ENCODE data around the gene PACS2.
"Not testable (repeated sequence)": the region's sequence is repeated elsewhere in the genome, so short reads cannot be mapped to it uniquely, and the experiment has no call there.

Gene PACS2

GRCh38 chr14:105301103-105301914 lies 13.2 kb upstream of the PACS2 start:
- Mint-ChIP-seq H3K9me3 (no peaks in the 10 kb centered on the region), H3K4me1 (ENCODE audit: low read depth) (peaks cover 43% of the 10 kb centered on the region), H3K36me3 (ENCODE audit: low read depth) (no peaks in the 10 kb centered on the region), H3K27me3 (no peaks in the 10 kb centered on the region), H3K27ac (peak overlapping the region; percentile 81), H3K4me3 (peak overlapping the region; percentile 84)

- not testable (repeated sequence) for H3K27ac Mint-ChIP-seq; H3K9me3 Mint-ChIP-seq; H3K36me3 Mint-ChIP-seq (ENCODE audit: low read depth); H3K27me3 Mint-ChIP-seq
- Mint-ChIP-seq H3K4me3 (peak overlapping the region; percentile 84), H3K4me1 (ENCODE audit: low read depth) (peaks cover 44% of the 10 kb centered on the region)
Observed at GRCh38 chr14:105301915-105302249, 12.7 kb upstream of the PACS2 start.

GRCh38 chr14:105303949-105304348 lies 10.6 kb upstream of the PACS2 start:
- Mint-ChIP-seq H3K4me1 (ENCODE audit: low read depth) (peaks cover 45% of the 10 kb centered on the region), H3K36me3 (ENCODE audit: low read depth) (no peaks in the 10 kb centered on the region), H3K4me3 (no peak overlapping the region), H3K9me3 (no peaks in the 10 kb centered on the region), H3K27ac (no peak overlapping the region), H3K27me3 (no peaks in the 10 kb centered on the region)

GRCh38 chr14:105304565-105304964 lies 10.0 kb upstream of the PACS2 start:
- Mint-ChIP-seq H3K9me3 (no peaks in the 10 kb centered on the region), H3K4me1 (ENCODE audit: low read depth) (peaks cover 38% of the 10 kb centered on the region), H3K27me3 (no peaks in the 10 kb centered on the region), H3K27ac (no peak overlapping the region), H3K36me3 (ENCODE audit: low read depth) (no peaks in the 10 kb centered on the region), H3K4me3 (no peak overlapping the region)

- peak overlapping the region; percentile 83 for H3K27ac Mint-ChIP-seq
- no peaks in the 10 kb centered on the region for H3K27me3 Mint-ChIP-seq
- H3K4me3 Mint-ChIP-seq = peak overlapping the region; percentile 32
- H3K36me3 Mint-ChIP-seq (ENCODE audit: low read depth) = no peaks in the 10 kb centered on the region
- peaks cover 35% of the 10 kb centered on the region for H3K4me1 Mint-ChIP-seq (ENCODE audit: low read depth)
- H3K9me3 Mint-ChIP-seq = no peaks in the 10 kb centered on the region
Observed at GRCh38 chr14:105305345-105305744, 9.2 kb upstream of the PACS2 start.

- no peak overlapping the region for H3K27ac Mint-ChIP-seq
- no peak overlapping the region for H3K4me3 Mint-ChIP-seq
- H3K36me3 Mint-ChIP-seq (ENCODE audit: low read depth) = no peaks in the 10 kb centered on the region
- H3K27me3 Mint-ChIP-seq = no peaks in the 10 kb centered on the region
- H3K4me1 Mint-ChIP-seq (ENCODE audit: low read depth) = peaks cover 35% of the 10 kb centered on the region
- H3K9me3 Mint-ChIP-seq = no peaks in the 10 kb centered on the region
Observed at GRCh38 chr14:105305791-105306190, 8.8 kb upstream of the PACS2 start.

- Mint-ChIP-seq H3K4me3 (no peak overlapping the region), H3K4me1 (ENCODE audit: low read depth) (peaks cover 32% of the 10 kb centered on the region), H3K36me3 (ENCODE audit: low read depth) (no peaks in the 10 kb centered on the region), H3K27ac (peak overlapping the region; percentile 61), H3K9me3 (no peaks in the 10 kb centered on the region), H3K27me3 (no peaks in the 10 kb centered on the region)
Observed at GRCh38 chr14:105307052-105307727, 7.4 kb upstream of the PACS2 start.

- no peak overlapping the region for H3K4me3 Mint-ChIP-seq
- peaks cover 32% of the 10 kb centered on the region for H3K4me1 Mint-ChIP-seq (ENCODE audit: low read depth)
- H3K36me3 Mint-ChIP-seq (ENCODE audit: low read depth) = no peaks in the 10 kb centered on the region
- no peaks in the 10 kb centered on the region for H3K9me3 Mint-ChIP-seq
- H3K27ac Mint-ChIP-seq = no peak overlapping the region
- H3K27me3 Mint-ChIP-seq = no peaks in the 10 kb centered on the region
Observed at GRCh38 chr14:105309371-105309770, 5.2 kb upstream of the PACS2 start.

GRCh38 chr14:105311838-105312237 lies 2.7 kb upstream of the PACS2 start:
- H3K4me1 Mint-ChIP-seq (ENCODE audit: low read depth) = peaks cover 29% of the 10 kb centered on the region
- no peaks in the 10 kb centered on the region for H3K36me3 Mint-ChIP-seq (ENCODE audit: low read depth)
- no peak overlapping the region for H3K27ac Mint-ChIP-seq
- no peaks in the 10 kb centered on the region for H3K27me3 Mint-ChIP-seq
- H3K4me3 Mint-ChIP-seq = no peak overlapping the region
- no peaks in the 10 kb centered on the region for H3K9me3 Mint-ChIP-seq

- Mint-ChIP-seq H3K9me3 (no peaks in the 10 kb centered on the region), H3K4me3 (peak overlapping the region; percentile 74), H3K36me3 (ENCODE audit: low read depth) (no peaks in the 10 kb centered on the region), H3K27me3 (no peaks in the 10 kb centered on the region), H3K4me1 (ENCODE audit: low read depth) (peaks cover 31% of the 10 kb centered on the region), H3K27ac (no peak overlapping the region)
Observed at GRCh38 chr14:105312973-105313372, 1.6 kb upstream of the PACS2 start.

GRCh38 chr14:105313381-105314286 lies 914 bp upstream of the PACS2 start:
- H3K27ac Mint-ChIP-seq = peak overlapping the region; percentile 73
- peaks cover 32% of the 10 kb centered on the region for H3K4me1 Mint-ChIP-seq (ENCODE audit: low read depth)
- H3K4me3 Mint-ChIP-seq = peak overlapping the region; percentile 74
- H3K9me3 Mint-ChIP-seq = no peaks in the 10 kb centered on the region
- no peaks in the 10 kb centered on the region for H3K27me3 Mint-ChIP-seq
- no peaks in the 10 kb centered on the region for H3K36me3 Mint-ChIP-seq (ENCODE audit: low read depth)

GRCh38 chr14:105315211-105315721 lies 718 bp downstream of the PACS2 start:
- Mint-ChIP-seq H3K27me3 (no peaks in the 10 kb centered on the region), H3K4me1 (ENCODE audit: low read depth) (peaks cover 32% of the 10 kb centered on the region), H3K27ac (no peak overlapping the region), H3K9me3 (no peaks in the 10 kb centered on the region), H3K36me3 (ENCODE audit: low read depth) (no peaks in the 10 kb centered on the region), H3K4me3 (peak overlapping the region; percentile 84)

- H3K36me3 Mint-ChIP-seq (ENCODE audit: low read depth) = no peaks in the 10 kb centered on the region
- H3K27me3 Mint-ChIP-seq = no peaks in the 10 kb centered on the region
- no peak overlapping the region for H3K27ac Mint-ChIP-seq
- H3K4me1 Mint-ChIP-seq (ENCODE audit: low read depth) = peaks cover 32% of the 10 kb centered on the region
- no peaks in the 10 kb centered on the region for H3K9me3 Mint-ChIP-seq
- H3K4me3 Mint-ChIP-seq = peak overlapping the region; percentile 84
Observed at GRCh38 chr14:105315941-105316576, 1.5 kb downstream of the PACS2 start.

GRCh38 chr14:105316577-105316941 lies 2.0 kb downstream of the PACS2 start:
- H3K9me3 Mint-ChIP-seq = no peaks in the 10 kb centered on the region
- peaks cover 32% of the 10 kb centered on the region for H3K4me1 Mint-ChIP-seq (ENCODE audit: low read depth)
- H3K4me3 Mint-ChIP-seq = peak overlapping the region; percentile 84
- no peaks in the 10 kb centered on the region for H3K36me3 Mint-ChIP-seq (ENCODE audit: low read depth)
- H3K27ac Mint-ChIP-seq = no peak overlapping the region
- no peaks in the 10 kb centered on the region for H3K27me3 Mint-ChIP-seq
